Posterior cingulate gyrus (tissue), 11 donors: ENCODE measurements around the gene PCLO.

Experiments
- DNase-seq, 10 donors: peaks; one replicate each; pipeline versions ENCODE4 v3.0.0 to v3.0.0-alpha.2; 2020 to 2021; ENCODE audit warnings: mixed read lengths in 3 of 10
- intact Hi-C: fragments of 100-400 bp; cut with DNase I; formaldehyde crosslinking; loops from one replicate; pipeline ENCODE4 v1.15.1; 2023

The PCLO gene

GRCh38 chr7:83162402-83163256, at the start of gene PCLO:
PCLO (minus strand) TSS chr7:83162884; CDS start chr7:83162592, 292 bp downstream.
- intact Hi-C loops, result no loop called here
- DNase-seq, result peak; percentile 56 to 97 (median 82)

GRCh38 chr7:83211685-83212084, 49.0 kb upstream of the PCLO start:
- intact Hi-C loops, result no loop called here
- no peak for DNase-seq

GRCh38 chr7:83210479-83210878, 47.8 kb upstream of the PCLO start:
- peak in 1 of 10 donors; percentile 41 for DNase-seq
- intact Hi-C loops, result no loop called here

GRCh38 chr7:83204715-83205114, 42.0 kb upstream of the PCLO start:
- intact Hi-C loops, result no loop called here
- no peak for DNase-seq

- DNase-seq, result no peak
- intact Hi-C loops, result no loop called here
Measured at GRCh38 chr7:83201355-83201754, 38.7 kb upstream of the PCLO start.

- no peak for DNase-seq
- intact Hi-C loops, result no loop called here
Measured at GRCh38 chr7:83190659-83191389, 28.1 kb upstream of the PCLO start.

GRCh38 chr7:83178796-83179195, 16.1 kb upstream of the PCLO start:
- intact Hi-C loops, result no loop called here
- no peak for DNase-seq

GRCh38 chr7:83178066-83178465, 15.4 kb upstream of the PCLO start:
- intact Hi-C loops, result no loop called here
- no peak for DNase-seq

GRCh38 chr7:83173664-83174063, 11.0 kb upstream of the PCLO start:
- no peak for DNase-seq
- intact Hi-C loops, result no loop called here

GRCh38 chr7:83166781-83167180, 4.1 kb upstream of the PCLO start:
- intact Hi-C loops, result no loop called here
- no peak for DNase-seq

GRCh38 chr7:83161899-83162401, 734 bp downstream of the PCLO start:
- DNase-seq, result no peak
- intact Hi-C loops, result no loop called here

- intact Hi-C loops, result no loop called here
- DNase-seq, result no peak
Measured at GRCh38 chr7:83161186-83161585, 1.5 kb downstream of the PCLO start.

- intact Hi-C loops, result no loop called here
- DNase-seq, result no peak
Measured at GRCh38 chr7:83159731-83160130, 3.0 kb downstream of the PCLO start.

- no peak for DNase-seq
- intact Hi-C loops, result no loop called here
Measured at GRCh38 chr7:83156006-83156405, 6.7 kb downstream of the PCLO start.

GRCh38 chr7:83155407-83155806, 7.3 kb downstream of the PCLO start:
- DNase-seq, result peak in 1 of 10 donors; percentile 62
- intact Hi-C loops, result no loop called here

- DNase-seq, result no peak
Measured at GRCh38 chr7:83153419-83153818, 9.3 kb downstream of the PCLO start.

GRCh38 chr7:83150310-83150709, 12.4 kb downstream of the PCLO start:
- intact Hi-C loops, result no loop called here
- no peak for DNase-seq

More at GRCh38 chr7:83153419-83153818, 9.3 kb downstream of the PCLO start:
- intact Hi-C loops, result no loop called here

GRCh38 chr7:83149466-83149865, 13.2 kb downstream of the PCLO start:
- intact Hi-C loops, result no loop called here

GRCh38 chr7:83148776-83149175, 13.9 kb downstream of the PCLO start:
- no peak for DNase-seq
- intact Hi-C loops, result no loop called here

More at GRCh38 chr7:83149466-83149865, 13.2 kb downstream of the PCLO start:
- no peak for DNase-seq

- intact Hi-C loops, result no loop called here
- no peak for DNase-seq
Measured at GRCh38 chr7:83143107-83143506, 19.6 kb downstream of the PCLO start.

- DNase-seq, result no peak
- intact Hi-C loops, result no loop called here
Measured at GRCh38 chr7:83142365-83142764, 20.3 kb downstream of the PCLO start.

GRCh38 chr7:83141927-83142326, 20.8 kb downstream of the PCLO start:
- no peak for DNase-seq
- intact Hi-C loops, result no loop called here
